GM03348 (cell line): ENCODE measurements around the gene SIGLEC10.
"Not testable (repeated sequence)": the region's sequence is repeated elsewhere in the genome, so short reads cannot be mapped to it uniquely, and the experiment has no call there.

ENCODE experiments used
- DNase-seq: peaks from one replicate; pipeline ENCODE4 v3.0.0; 2012; ENCODE audit warnings: low spot score

SIGLEC10 gene

GRCh38 chr19:51417107-51417809 is at the start of gene SIGLEC10:
Gene SIGLEC10, minus strand, starts transcription at chr19:51417642. Its CDS starts 61 bp downstream, at chr19:51417581.
- DNase-seq, result peak; percentile 48

- no peak for DNase-seq
Measured at GRCh38 chr19:51466723-51467122, 49.3 kb upstream of the SIGLEC10 start.

GRCh38 chr19:51463976-51464581 is 46.6 kb upstream of the SIGLEC10 start:
- DNase-seq, result not testable (repeated sequence)

GRCh38 chr19:51462681-51463080 is 45.2 kb upstream of the SIGLEC10 start:
- DNase-seq, result no peak

- DNase-seq, result no peak
Measured at GRCh38 chr19:51462276-51462675, 44.8 kb upstream of the SIGLEC10 start.

- DNase-seq, result no peak
Measured at GRCh38 chr19:51461723-51462161, 44.3 kb upstream of the SIGLEC10 start.

- peak; percentile 21 for DNase-seq
Measured at GRCh38 chr19:51460164-51460992, 42.9 kb upstream of the SIGLEC10 start.

GRCh38 chr19:51458899-51459505 is 41.6 kb upstream of the SIGLEC10 start:
- no peak for DNase-seq

GRCh38 chr19:51458051-51458645 is 40.7 kb upstream of the SIGLEC10 start, which contains the start of gene SIGLEC8:
Gene SIGLEC8, minus strand, starts transcription at chr19:51458454. Its CDS starts 67 bp downstream, at chr19:51458387.
- no peak for DNase-seq

GRCh38 chr19:51457351-51458013 is 40.0 kb upstream of the SIGLEC10 start:
- no peak for DNase-seq

- DNase-seq, result no peak
Measured at GRCh38 chr19:51456541-51457290, 39.3 kb upstream of the SIGLEC10 start.

- DNase-seq, result no peak
Measured at GRCh38 chr19:51450730-51451307, 33.4 kb upstream of the SIGLEC10 start.

- no peak for DNase-seq
Measured at GRCh38 chr19:51448411-51449016, 31.1 kb upstream of the SIGLEC10 start.

GRCh38 chr19:51448011-51448410 is 30.6 kb upstream of the SIGLEC10 start:
- DNase-seq, result no peak

- DNase-seq, result not testable (repeated sequence)
Measured at GRCh38 chr19:51447510-51447909, 30.1 kb upstream of the SIGLEC10 start.

- no peak for DNase-seq
Measured at GRCh38 chr19:51441410-51442390, 24.3 kb upstream of the SIGLEC10 start.

GRCh38 chr19:51440846-51441409 is 23.5 kb upstream of the SIGLEC10 start:
- no peak for DNase-seq

- no peak for DNase-seq
Measured at GRCh38 chr19:51440052-51440451, 22.6 kb upstream of the SIGLEC10 start.
